Measurements from ENCODE around the gene RAB10. TPM values are rescaled to one million over a fixed set of nuclear protein-coding genes. Genes with fewer than 3 reads are reported as not detected.

RAB10 gene
- total and polyA plus RNA-seq, 2 experiments from 2014 or later = 102 to 143 TPM

GRCh38 chr2:26033270-26033817, 540 bp upstream of the RAB10 start (continued):
- TF ChIP-seq, protein P1, sequence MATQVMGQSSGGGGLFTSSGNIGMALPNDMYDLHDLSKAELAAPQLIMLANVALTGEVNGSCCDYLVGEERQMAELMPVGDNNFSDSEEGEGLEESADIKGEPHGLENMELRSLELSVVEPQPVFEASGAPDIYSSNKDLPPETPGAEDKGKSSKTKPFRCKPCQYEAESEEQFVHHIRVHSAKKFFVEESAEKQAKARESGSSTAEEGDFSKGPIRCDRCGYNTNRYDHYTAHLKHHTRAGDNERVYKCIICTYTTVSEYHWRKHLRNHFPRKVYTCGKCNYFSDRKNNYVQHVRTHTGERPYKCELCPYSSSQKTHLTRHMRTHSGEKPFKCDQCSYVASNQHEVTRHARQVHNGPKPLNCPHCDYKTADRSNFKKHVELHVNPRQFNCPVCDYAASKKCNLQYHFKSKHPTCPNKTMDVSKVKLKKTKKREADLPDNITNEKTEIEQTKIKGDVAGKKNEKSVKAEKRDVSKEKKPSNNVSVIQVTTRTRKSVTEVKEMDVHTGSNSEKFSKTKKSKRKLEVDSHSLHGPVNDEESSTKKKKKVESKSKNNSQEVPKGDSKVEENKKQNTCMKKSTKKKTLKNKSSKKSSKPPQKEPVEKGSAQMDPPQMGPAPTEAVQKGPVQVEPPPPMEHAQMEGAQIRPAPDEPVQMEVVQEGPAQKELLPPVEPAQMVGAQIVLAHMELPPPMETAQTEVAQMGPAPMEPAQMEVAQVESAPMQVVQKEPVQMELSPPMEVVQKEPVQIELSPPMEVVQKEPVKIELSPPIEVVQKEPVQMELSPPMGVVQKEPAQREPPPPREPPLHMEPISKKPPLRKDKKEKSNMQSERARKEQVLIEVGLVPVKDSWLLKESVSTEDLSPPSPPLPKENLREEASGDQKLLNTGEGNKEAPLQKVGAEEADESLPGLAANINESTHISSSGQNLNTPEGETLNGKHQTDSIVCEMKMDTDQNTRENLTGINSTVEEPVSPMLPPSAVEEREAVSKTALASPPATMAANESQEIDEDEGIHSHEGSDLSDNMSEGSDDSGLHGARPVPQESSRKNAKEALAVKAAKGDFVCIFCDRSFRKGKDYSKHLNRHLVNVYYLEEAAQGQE (IDR thresholded peaks at IDR 0.05; ENCODE audit: unreplicated experiment) = no peak
- peak; percentile 71 for TF ChIP-seq POLR2AphosphoS5 (IDR thresholded peaks at IDR 0.05; ENCODE audit: low read depth)

- Histone ChIP-seq H4K20me1 (replicated peaks; ENCODE audit: insufficient read depth) (peaks cover 50% of the 10 kb centered on the region), H3K79me2 (replicated peaks; ENCODE audit: insufficient read depth) (peaks cover 55% of the 10 kb centered on the region), H3K36me3 (ENCODE audit: insufficient read depth) (no peaks in the 10 kb centered on the region), H3K27me3 (ENCODE audit: insufficient read depth) (peaks cover 3% of the 10 kb centered on the region; the same call in 1 of the 2 replicates), H3F3A (replicated peaks; ENCODE audit: low read depth) (peaks cover 3% of the 10 kb centered on the region; the same call in 1 of the 2 replicates), H3K4me2 (peak overlapping the region; percentile 92), H3K4me3 (peak overlapping the region; percentile 84), H3K9me2 (ENCODE audit: insufficient read depth) (no peaks in the 10 kb centered on the region), H3K27ac (ENCODE audit: low read depth) (peak overlapping the region; percentile 99), H2AFZ (no peak overlapping the region), H3K4me1 (ENCODE audit: insufficient read depth) (peaks cover 14% of the 10 kb centered on the region)
- no peak for TF ChIP-seq EZH2phosphoT487 (IDR thresholded peaks at IDR 0.05; ENCODE audit: unreplicated experiment)
- no peak for TF ChIP-seq JUNB (IDR thresholded peaks at IDR 0.05; ENCODE audit: unreplicated experiment)
- no peak for TF ChIP-seq EZH2 (IDR thresholded peaks at IDR 0.05; ENCODE audit: low read depth, unreplicated experiment)
- TF ChIP-seq POLR2AphosphoS5 (IDR thresholded peaks at IDR 0.05; ENCODE audit: low read depth) = no peak
- no peak for TF ChIP-seq ZNF114 (CRISPR knock-in tag; IDR thresholded peaks at IDR 0.05)
- TF ChIP-seq ETS1 (IDR thresholded peaks at IDR 0.05) = no peak
- TF ChIP-seq, protein P1 (IDR thresholded peaks at IDR 0.05; ENCODE audit: unreplicated experiment) = no peak
- TF ChIP-seq NANOG (IDR thresholded peaks at IDR 0.05; ENCODE audit: borderline replicate concordance) = no peak
- TF ChIP-seq ZNF331 (CRISPR knock-in tag; IDR thresholded peaks at IDR 0.05; ENCODE audit: low read depth) = no peak
- ATAC-seq = no peak
- Mint-ChIP-seq H3K27ac (peak overlapping the region; percentile 95), H3K27me3 (ENCODE audit: insufficient read depth, low read depth, poor library complexity) (peaks cover 5% of the 10 kb centered on the region), H3K36me3 (ENCODE audit: low read depth) (peaks cover 27% of the 10 kb centered on the region), H3K9me3 (peaks cover 4% of the 10 kb centered on the region; the same call in 1 of the 3 replicates), H3K4me1 (peaks cover 11% of the 10 kb centered on the region), H3K4me3 (peak overlapping the region; percentile 94)
- DNase-seq (ENCODE audit: low spot score) = peak; percentile 37
Measured at GRCh38 chr2:26034637-26034992, 731 bp downstream of the RAB10 start.

Measured in GM23338 (cell line).